OCI-LY3 (cell line): Measurements from ENCODE around the gene ASB6.

Source experiments
- H2AFZ ChIP-seq: fragments of 200-600, 300-600 bp; shearing (Covaris generic); 2 replicates; pipeline ENCODE4 v1.6.0; 2014; ENCODE audit warnings: antibody characterized with exemption, low read depth, low read length
- H3K27ac ChIP-seq: fragments of 200-600, 300-600 bp; sonication (generic); 2 replicates; pipeline ENCODE4 v1.5.1; 2014; ENCODE audit warnings: mild to moderate bottlenecking, low read length, moderate library complexity, mixed read lengths
- H3K27me3 ChIP-seq: fragments of 200-600, 300-600 bp; sonication (generic); 2 replicates; pipeline ENCODE4 v1.6.1; 2014; ENCODE audit warnings: low read depth, low read length, mixed read lengths
- H3K36me3 ChIP-seq: fragments of 200-600, 300-600 bp; sonication (generic); replicated peaks from 2 replicates; pipeline ENCODE3; 2014; ENCODE audit warnings: low read depth, low read length, mixed read lengths
- H3K4me1 ChIP-seq: fragments of 300-600, 200-600 bp; sonication (generic); 2 replicates; pipeline ENCODE4 v1.6.1; 2014; ENCODE audit warnings: low read length, mixed read lengths
- H3K4me2 ChIP-seq: fragments of 200-600, 300-600 bp; sonication (generic); 2 replicates; pipeline ENCODE4 v1.6.1; 2014; ENCODE audit warnings: low read length, mixed read lengths
- H3K4me3 ChIP-seq: fragments of 300-600, 200-600 bp; sonication (generic); 2 replicates; pipeline ENCODE4 v1.5.1; 2014; ENCODE audit warnings: antibody characterized with exemption, mild to moderate bottlenecking, low read length, moderate library complexity
- H3K79me2 ChIP-seq: fragments of 300-600, 200-600 bp; shearing (Covaris generic); 2 replicates; pipeline ENCODE4 v1.6.1; 2014; ENCODE audit warnings: mild to moderate bottlenecking, low read length, mixed read lengths
- H3K9ac ChIP-seq: fragments of 300-600, 200-600 bp; shearing (Covaris generic); 2 replicates; pipeline ENCODE4 v1.6.0; 2014; ENCODE audit warnings: mild to moderate bottlenecking, low read length, moderate library complexity
- H3K9me3 ChIP-seq: fragments of 200-600, 300-600 bp; shearing (Covaris generic); 2 replicates; pipeline ENCODE4 v1.6.1; 2014; ENCODE audit warnings: low read length, mixed read lengths; ENCODE audit not compliant: insufficient read depth
- H4K20me1 ChIP-seq: fragments of 200-600, 300-600 bp; sonication (generic); 2 replicates; pipeline ENCODE4 v1.6.1; 2016; ENCODE audit warnings: low read length, mixed read lengths; ENCODE audit not compliant: insufficient read depth
- EZH2phosphoT487 ChIP-seq: fragments of 200-600 bp; shearing (Covaris generic); IDR thresholded peaks from 2 replicates; pipeline ENCODE4 v1.6.1; 2018; ENCODE audit warnings: antibody characterized with exemption, mixed run types, low read depth
- TF ChIP-seq, protein P1 (sequence below): fragments of 200-600, 300-600 bp; sonication (generic); IDR thresholded peaks from 2 replicates; pipeline ENCODE4 v1.5.1; 2014; ENCODE audit warnings: antibody characterized with exemption, low read length, low read depth

Gene ASB6

DNA sequence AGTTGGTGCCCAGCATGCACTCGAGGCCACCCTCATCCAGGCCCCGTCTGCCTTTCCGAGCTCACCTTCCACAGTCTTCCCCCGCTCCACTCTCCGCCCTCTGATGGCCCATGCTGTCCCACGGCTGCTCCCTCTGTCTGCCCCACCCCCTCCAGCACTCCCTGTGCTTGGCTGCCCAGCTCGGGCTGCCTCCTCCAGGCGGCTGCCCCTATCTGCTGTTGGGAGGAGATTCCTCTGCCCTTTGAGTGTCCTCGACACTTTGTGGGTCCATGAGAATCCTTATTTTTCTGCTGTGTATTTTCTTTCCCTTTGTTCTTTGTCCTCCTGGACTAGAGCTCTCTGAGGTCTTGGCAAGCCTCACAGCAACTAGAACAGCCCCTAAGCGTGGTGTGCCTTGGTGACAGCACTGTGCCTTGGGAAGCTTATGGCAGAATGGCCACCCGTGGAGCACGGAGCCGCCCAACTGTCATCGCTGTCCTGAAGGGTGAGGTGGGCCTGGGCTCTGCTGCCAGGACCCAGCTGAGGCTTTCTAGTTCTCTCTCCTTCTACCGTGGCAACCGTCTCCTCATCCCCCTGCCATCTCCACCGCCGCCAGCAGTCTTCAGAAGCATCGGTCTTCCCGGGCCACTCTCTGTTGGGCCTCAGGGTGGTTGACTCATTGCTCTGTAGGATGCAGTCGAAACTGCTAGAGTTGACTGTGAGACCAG lies 10.8 kb downstream of the ASB6 start:
- Histone ChIP-seq H3K27ac (no peak overlapping the region), H2AFZ (no peak overlapping the region), H3K36me3 (peaks cover 44% of the 10 kb centered on the region), H3K4me1 (peaks cover 12% of the 10 kb centered on the region), H3K9me3 (no peaks in the 10 kb centered on the region), H3K4me2 (no peak overlapping the region), H3K27me3 (no peaks in the 10 kb centered on the region), H4K20me1 (peaks cover 81% of the 10 kb centered on the region), H3K79me2 (peaks cover 85% of the 10 kb centered on the region), H3K9ac (no peak overlapping the region), H3K4me3 (no peak overlapping the region)
- TF ChIP-seq, protein P1, sequence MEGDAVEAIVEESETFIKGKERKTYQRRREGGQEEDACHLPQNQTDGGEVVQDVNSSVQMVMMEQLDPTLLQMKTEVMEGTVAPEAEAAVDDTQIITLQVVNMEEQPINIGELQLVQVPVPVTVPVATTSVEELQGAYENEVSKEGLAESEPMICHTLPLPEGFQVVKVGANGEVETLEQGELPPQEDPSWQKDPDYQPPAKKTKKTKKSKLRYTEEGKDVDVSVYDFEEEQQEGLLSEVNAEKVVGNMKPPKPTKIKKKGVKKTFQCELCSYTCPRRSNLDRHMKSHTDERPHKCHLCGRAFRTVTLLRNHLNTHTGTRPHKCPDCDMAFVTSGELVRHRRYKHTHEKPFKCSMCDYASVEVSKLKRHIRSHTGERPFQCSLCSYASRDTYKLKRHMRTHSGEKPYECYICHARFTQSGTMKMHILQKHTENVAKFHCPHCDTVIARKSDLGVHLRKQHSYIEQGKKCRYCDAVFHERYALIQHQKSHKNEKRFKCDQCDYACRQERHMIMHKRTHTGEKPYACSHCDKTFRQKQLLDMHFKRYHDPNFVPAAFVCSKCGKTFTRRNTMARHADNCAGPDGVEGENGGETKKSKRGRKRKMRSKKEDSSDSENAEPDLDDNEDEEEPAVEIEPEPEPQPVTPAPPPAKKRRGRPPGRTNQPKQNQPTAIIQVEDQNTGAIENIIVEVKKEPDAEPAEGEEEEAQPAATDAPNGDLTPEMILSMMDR: no peak
- no peak for TF ChIP-seq EZH2phosphoT487

GRCh38 chr9:129629251-129629820 lies 12.6 kb downstream of the ASB6 start:
- H3K9me3 ChIP-seq: no peaks in the 10 kb centered on the region
- no peak overlapping the region for H3K4me3 ChIP-seq
- no peaks in the 10 kb centered on the region for H3K27me3 ChIP-seq
- peaks cover 81% of the 10 kb centered on the region for H3K79me2 ChIP-seq
- peaks cover 71% of the 10 kb centered on the region for H4K20me1 ChIP-seq
- H3K36me3 ChIP-seq: peaks cover 30% of the 10 kb centered on the region
- no peak overlapping the region for H3K9ac ChIP-seq
- no peak overlapping the region for H3K27ac ChIP-seq
- H3K4me1 ChIP-seq: peaks cover 25% of the 10 kb centered on the region
- no peak for TF ChIP-seq EZH2phosphoT487
- TF ChIP-seq, protein P1: no peak
- H2AFZ ChIP-seq: no peak overlapping the region
- no peak overlapping the region for H3K4me2 ChIP-seq

- peaks cover 29% of the 10 kb centered on the region for H3K4me1 ChIP-seq
- peaks cover 77% of the 10 kb centered on the region for H3K79me2 ChIP-seq
- no peak overlapping the region for H3K4me3 ChIP-seq
- H2AFZ ChIP-seq: no peak overlapping the region
- no peaks in the 10 kb centered on the region for H3K27me3 ChIP-seq
- H3K4me2 ChIP-seq: no peak overlapping the region
- H3K9me3 ChIP-seq: no peaks in the 10 kb centered on the region
- peaks cover 26% of the 10 kb centered on the region for H3K36me3 ChIP-seq
- TF ChIP-seq EZH2phosphoT487: no peak
- TF ChIP-seq, protein P1: no peak
- H3K9ac ChIP-seq: no peak overlapping the region
- peaks cover 71% of the 10 kb centered on the region for H4K20me1 ChIP-seq
- no peak overlapping the region for H3K27ac ChIP-seq
These were observed 13.2 kb downstream of the ASB6 start for GRCh38 chr9:129628709-129629108.

DNA sequence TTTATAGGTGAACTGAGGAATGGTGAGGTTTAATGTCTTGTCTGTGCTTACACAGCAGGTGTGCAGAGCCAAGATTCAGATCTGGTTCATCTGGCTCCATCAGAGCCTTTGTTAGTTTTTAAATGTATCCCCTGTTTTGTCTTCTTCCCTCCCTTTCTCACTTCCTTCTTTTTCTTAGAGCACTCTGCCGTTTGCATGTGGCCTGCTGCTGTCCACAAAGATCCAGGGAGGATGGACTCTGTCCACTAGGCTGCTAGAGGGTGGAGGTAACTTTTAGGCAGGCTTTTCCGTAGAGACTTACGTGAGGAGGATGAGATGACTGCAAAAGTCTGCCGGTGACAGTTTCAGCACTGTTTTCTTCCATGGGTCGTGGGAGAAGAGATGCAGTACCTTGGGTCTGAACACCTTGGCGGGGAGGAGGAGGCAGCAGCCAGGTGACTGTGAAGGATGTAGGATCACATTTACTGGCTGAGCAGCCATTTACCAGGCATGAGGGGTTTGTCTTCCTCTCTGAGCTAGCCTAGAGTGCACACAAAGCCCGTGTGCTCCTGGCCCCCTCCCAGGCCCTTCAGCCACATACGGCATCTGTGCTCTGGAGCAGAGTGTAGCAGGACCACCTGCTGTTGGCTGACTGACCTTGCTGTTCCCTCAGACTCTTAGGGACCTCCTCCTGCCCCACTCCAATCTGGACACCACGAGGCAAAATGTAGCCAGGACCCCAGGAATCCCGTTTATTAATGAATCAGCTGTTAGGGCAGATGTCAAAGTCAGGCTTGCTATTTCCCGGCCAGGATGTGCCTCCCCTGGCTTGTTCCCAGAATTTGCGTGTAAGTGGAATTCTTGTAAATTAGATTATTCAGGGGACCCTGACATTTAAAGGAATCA lies 14.2 kb downstream of the ASB6 start:
- peak overlapping the region; percentile 62 for H3K27ac ChIP-seq
- H3K27me3 ChIP-seq: no peaks in the 10 kb centered on the region
- peak overlapping the region; percentile 96 for H3K4me2 ChIP-seq
- H3K4me3 ChIP-seq: peak overlapping the region; percentile 96
- peaks cover 68% of the 10 kb centered on the region for H3K79me2 ChIP-seq
- no peak overlapping the region for H2AFZ ChIP-seq
- H3K4me1 ChIP-seq: peaks cover 29% of the 10 kb centered on the region
- H3K9ac ChIP-seq: peak overlapping the region; percentile 94
- TF ChIP-seq, protein P1: no peak
- no peak for TF ChIP-seq EZH2phosphoT487
- H3K36me3 ChIP-seq: peaks cover 20% of the 10 kb centered on the region
- peaks cover 64% of the 10 kb centered on the region for H4K20me1 ChIP-seq
- no peaks in the 10 kb centered on the region for H3K9me3 ChIP-seq
